Measurements from ENCODE around the gene KCNK5. TPM values are rescaled to one million over a fixed set of nuclear protein-coding genes. Genes with fewer than 3 reads are reported as not detected.

KCNK5 gene
- total RNA-seq, 1 donor from 2014 or later: 0.26 TPM

DNA sequence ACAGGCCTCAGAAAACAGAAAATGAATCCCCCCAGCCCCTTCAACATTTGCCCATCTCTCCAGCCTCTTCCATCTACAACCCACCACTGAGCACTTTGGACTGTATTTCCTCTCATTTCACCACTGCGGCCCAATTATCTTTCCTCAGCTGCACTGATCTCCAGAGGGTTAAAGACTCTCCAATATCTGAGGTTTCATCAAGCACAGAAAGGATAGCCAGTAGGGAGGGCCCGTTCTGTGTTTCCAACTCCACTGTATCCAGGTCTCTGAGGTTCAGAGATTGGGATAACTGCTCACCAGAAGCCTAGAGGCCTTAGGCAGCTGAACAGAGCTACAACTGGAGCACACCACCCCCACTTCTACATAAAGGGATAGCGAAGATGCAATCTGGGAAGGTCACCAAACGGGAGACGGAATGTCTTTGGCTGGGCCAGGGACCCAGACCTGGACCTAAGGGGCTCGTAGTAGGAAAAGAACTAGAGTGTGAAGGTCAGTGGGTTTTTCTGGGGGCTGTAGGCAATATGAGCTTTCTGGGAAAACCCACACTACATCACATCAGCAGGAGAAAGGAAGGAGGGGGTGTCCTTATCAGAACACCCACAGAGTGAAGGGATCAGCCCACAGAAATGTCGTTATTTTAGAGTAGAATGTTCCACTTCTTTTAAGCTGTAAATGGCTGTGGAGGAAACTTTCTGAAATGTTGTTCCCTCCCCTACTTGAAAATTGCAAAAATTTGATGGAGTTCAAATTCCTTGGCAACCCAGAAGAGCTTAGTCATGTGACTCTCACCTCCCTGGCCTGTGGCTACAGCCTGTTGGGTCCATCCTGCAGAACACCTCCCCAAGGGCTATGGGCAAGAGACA is 7.3 kb downstream of the KCNK5 start:
- peaks cover 2% of the 10 kb centered on the region for H3K27me3 ChIP-seq (ENCODE audit: control insufficient read depth, insufficient read depth, low read length)
- no peak for FAIRE-seq

GRCh38 chr6:39221115-39221514 is 8.2 kb downstream of the KCNK5 start:
- FAIRE-seq: no peak
- no peak for DNase-seq (ENCODE audit: low read depth)
- H3K4me3 ChIP-seq (ENCODE audit: low read depth, low read length): no peak overlapping the region

More for the DNA sequence above, 7.3 kb downstream of the KCNK5 start:
- no peak for TF ChIP-seq CTCF (IDR thresholded peaks at IDR 0.05; ENCODE audit: insufficient read depth, low read length, severe bottlenecking)
- DNase-seq (ENCODE audit: low read depth): no peak
- H3K36me3 ChIP-seq (ENCODE audit: control insufficient read depth, insufficient read depth, low read length): no peaks in the 10 kb centered on the region
- H3K4me3 ChIP-seq (ENCODE audit: low read depth, low read length): no peak overlapping the region

DNA sequence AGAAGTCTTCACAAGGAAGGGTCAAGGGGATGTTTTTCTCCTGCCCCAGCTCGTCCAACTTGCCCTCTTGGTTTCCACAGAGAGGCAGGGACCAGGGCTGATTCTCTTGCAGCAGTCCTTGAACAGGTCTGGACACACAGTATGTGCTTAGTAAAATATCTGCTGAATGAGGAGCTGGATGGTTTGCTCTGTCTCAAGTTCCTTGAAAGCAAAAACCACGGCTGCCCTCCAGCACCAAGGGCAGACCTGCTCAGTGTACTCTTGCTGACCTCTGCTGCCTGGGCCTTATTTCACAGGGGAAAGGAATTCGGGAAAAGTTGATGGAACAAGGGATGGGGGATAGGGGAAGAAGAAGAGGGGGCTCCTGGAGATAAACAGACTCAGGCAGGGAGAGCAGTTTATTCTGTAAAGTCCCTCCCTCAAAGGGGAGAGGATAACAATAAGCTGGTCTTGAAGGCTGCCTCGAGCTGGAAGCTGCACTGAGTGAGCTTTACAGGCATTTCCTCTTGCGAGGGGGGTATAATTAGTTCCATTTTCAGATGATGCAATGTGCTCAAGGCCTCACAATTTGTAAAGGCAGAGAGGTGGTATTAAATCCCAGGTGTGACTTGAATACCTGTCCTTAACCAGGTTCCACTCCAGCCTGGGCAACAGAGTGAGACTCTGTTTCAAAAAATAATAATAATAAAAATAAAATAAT is 10.3 kb downstream of the KCNK5 start:
- FAIRE-seq (no peak), DNase-seq (ENCODE audit: low read depth) (peak; percentile 14)
- no peaks in the 10 kb centered on the region for H3K27me3 ChIP-seq (ENCODE audit: control insufficient read depth, insufficient read depth, low read length)
- H3K4me3 ChIP-seq (ENCODE audit: low read depth, low read length): no peak overlapping the region
- no peak for TF ChIP-seq CTCF (IDR thresholded peaks at IDR 0.05; ENCODE audit: insufficient read depth, low read length, severe bottlenecking)
- H3K36me3 ChIP-seq (ENCODE audit: control insufficient read depth, insufficient read depth, low read length): no peaks in the 10 kb centered on the region

More at GRCh38 chr6:39221115-39221514, 8.2 kb downstream of the KCNK5 start:
- TF ChIP-seq CTCF (IDR thresholded peaks at IDR 0.05; ENCODE audit: insufficient read depth, low read length, severe bottlenecking): no peak
- no peaks in the 10 kb centered on the region for H3K36me3 ChIP-seq (ENCODE audit: control insufficient read depth, insufficient read depth, low read length)
- H3K27me3 ChIP-seq (ENCODE audit: control insufficient read depth, insufficient read depth, low read length): no peaks in the 10 kb centered on the region

GRCh38 chr6:39217177-39217864 is 12.0 kb downstream of the KCNK5 start:
- FAIRE-seq (no peak), DNase-seq (ENCODE audit: low read depth) (no peak)
- no peak for TF ChIP-seq CTCF (IDR thresholded peaks at IDR 0.05; ENCODE audit: insufficient read depth, low read length, severe bottlenecking)
- Histone ChIP-seq H3K36me3 (ENCODE audit: control insufficient read depth, insufficient read depth, low read length) (no peaks in the 10 kb centered on the region), H3K27me3 (ENCODE audit: control insufficient read depth, insufficient read depth, low read length) (no peaks in the 10 kb centered on the region), H3K4me3 (ENCODE audit: low read depth, low read length) (no peak overlapping the region)

DNA sequence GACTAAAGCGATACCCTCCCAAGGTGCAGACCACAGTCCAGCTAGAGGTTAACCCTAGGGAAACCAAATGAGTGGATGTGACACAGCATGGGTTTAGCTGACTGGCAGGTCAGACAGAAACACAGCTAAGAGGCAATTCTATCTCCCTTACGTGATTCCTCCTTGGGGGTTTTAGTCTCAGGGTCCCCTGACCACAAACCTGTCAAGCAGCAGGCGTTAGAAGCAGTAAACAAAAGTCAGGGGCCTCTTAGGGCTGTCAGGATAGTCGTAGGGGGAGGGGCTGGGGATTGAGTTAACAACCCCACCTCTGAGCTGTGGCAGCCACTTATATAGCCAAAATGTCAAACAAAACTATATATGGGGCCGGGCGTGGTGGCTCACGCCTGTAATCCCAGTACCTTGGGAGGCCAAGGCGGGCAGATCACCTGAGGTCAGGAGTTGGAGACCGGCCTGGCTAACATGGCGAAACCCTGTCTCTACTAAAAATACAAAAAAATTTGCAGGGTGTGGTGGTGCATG is 13.6 kb downstream of the KCNK5 start:
- Histone ChIP-seq H3K36me3 (ENCODE audit: control insufficient read depth, insufficient read depth, low read length) (no peaks in the 10 kb centered on the region), H3K27me3 (ENCODE audit: control insufficient read depth, insufficient read depth, low read length) (no peaks in the 10 kb centered on the region), H3K4me3 (ENCODE audit: low read depth, low read length) (no peak overlapping the region)
- FAIRE-seq: no peak
- no peak for TF ChIP-seq CTCF (IDR thresholded peaks at IDR 0.05; ENCODE audit: insufficient read depth, low read length, severe bottlenecking)
- no peak for DNase-seq (ENCODE audit: low read depth)
